ENCODE measurements around the gene GGPS1. TPM values are rescaled to one million over a fixed set of nuclear protein-coding genes. Genes with fewer than 3 reads are reported as not detected.

Gene GGPS1
- total and polyA plus RNA-seq, 7 experiments from 2014 or later, result 26.5 to 70.0 (median 47.8) TPM

- CTCF ChIA-PET, result no interaction called here
- Mint-ChIP-seq H3K27ac (no peak overlapping the region), H3K27me3 (no peaks in the 10 kb centered on the region), H3K9me3 (peaks cover 0 to 8% (median 4%) of the 10 kb centered on the region in 11 donors), H3K4me1 (peaks cover 0 to 26% (median 3%) of the 10 kb centered on the region in 7 donors), H3K36me3 (peaks cover 0 to 26% (median 13%) of the 10 kb centered on the region in 5 donors), H3K4me3 (no peak overlapping the region)
- H3K27me3 ChIP-seq (ENCODE audit: control insufficient read depth in 2 of 2, insufficient read depth in 2 of 2, low read length in 2 of 2), result no peaks in the 10 kb centered on the region
- H3K36me3 ChIP-seq (ENCODE audit: control insufficient read depth in 2 of 3, insufficient read depth in 3 of 3, low read length in 3 of 3), result no peaks in the 10 kb centered on the region
- no peak for ATAC-seq
- no peak for DNase-seq
- POLR2A ChIA-PET, result no interaction called here
- H3K9me3 ChIP-seq (ENCODE audit: control insufficient read depth in 2 of 3, low read length in 3 of 3), result peaks cover 0 to 7% (median 0%) of the 10 kb centered on the region in 3 experiments
- no peak overlapping the region for H3K27ac ChIP-seq (ENCODE audit: low read depth, low read length)
- intact Hi-C loops (cut with micrococcal nuclease), result no loop called here
- no peaks in the 10 kb centered on the region for H3K4me1 ChIP-seq (ENCODE audit: control insufficient read depth in 2 of 2, insufficient read depth in 2 of 2, low read length in 2 of 2)
- no peak overlapping the region for H3K4me3 ChIP-seq (ENCODE audit: low read length)
Measured at GRCh38 chr1:235391874-235392273, 63.5 kb downstream of the GGPS1 start.

Other genes starting within 250 kb of the GGPS1 start
- gene TOMM20, start 199.7 kb upstream of the GGPS1 start, total RNA-seq, result 100 to 1,000 TPM in 3 of 5 experiments, 10 to 100 TPM in 2; 88.0 to 124 (median 100) TPM
- 10 to 100 TPM; 53.2 to 67.3 TPM for gene TOMM20, start 199.7 kb upstream of the GGPS1 start, polyA plus RNA-seq
- gene RBM34, start 167.3 kb upstream of the GGPS1 start, total RNA-seq, result 100 to 1,000 TPM; 105 to 171 (median 137) TPM
- gene RBM34, start 167.3 kb upstream of the GGPS1 start, polyA plus RNA-seq, result 10 to 100 TPM; 65.0 to 66.7 TPM
- gene ARID4B, start 391 bp upstream of the GGPS1 start, total RNA-seq, result 100 to 1,000 TPM in 2 of 5 experiments, 10 to 100 TPM in 3; 60.8 to 124 (median 93.2) TPM
- gene ARID4B, start 391 bp upstream of the GGPS1 start, polyA plus RNA-seq, result 10 to 100 TPM; 63.3 to 76.3 TPM
- gene TBCE, start 38.9 kb downstream of the GGPS1 start, total RNA-seq, result 10 to 100 TPM; 16.8 to 26.1 (median 20.6) TPM
- gene TBCE, start 38.9 kb downstream of the GGPS1 start, polyA plus RNA-seq, result 10 to 100 TPM; 12.9 to 16.1 TPM
- gene B3GALNT2, start 175.9 kb downstream of the GGPS1 start, total RNA-seq, result 10 to 100 TPM in 1 of 5 experiments, 1 to 10 TPM in 4; 5.3 to 10.1 (median 8.9) TPM
- 1 to 10 TPM; 4.3 to 6.0 TPM for gene B3GALNT2, start 175.9 kb downstream of the GGPS1 start, polyA plus RNA-seq